AG20443 (cell line): ENCODE results near the gene DPP4.
"Not testable (repeated sequence)": the region's sequence is repeated elsewhere in the genome, so short reads cannot be mapped to it uniquely, and the experiment has no call there.

Experiments used
- DNase-seq: peaks from one replicate; pipeline ENCODE4 v3.0.0; 2012; ENCODE audit warnings: low spot score, mixed read lengths

The DPP4 gene

GRCh38 chr2:162057426-162057825 lies 16.6 kb downstream of the DPP4 start:
- no peak for DNase-seq

- DNase-seq = no peak
Observed at GRCh38 chr2:162056796-162057399, 17.1 kb downstream of the DPP4 start.

GRCh38 chr2:162053808-162054155 lies 20.2 kb downstream of the DPP4 start:
- no peak for DNase-seq

- DNase-seq = no peak
Observed at GRCh38 chr2:162053066-162053807, 20.8 kb downstream of the DPP4 start.

GRCh38 chr2:162050513-162050961 lies 23.5 kb downstream of the DPP4 start:
- DNase-seq = no peak

- not testable (repeated sequence) for DNase-seq
Observed at GRCh38 chr2:162049089-162049488, 24.9 kb downstream of the DPP4 start.

GRCh38 chr2:162044586-162044985 lies 29.4 kb downstream of the DPP4 start:
- no peak for DNase-seq

GRCh38 chr2:162043132-162043531 lies 30.9 kb downstream of the DPP4 start:
- DNase-seq = no peak

- DNase-seq = peak; percentile 19
Observed at GRCh38 chr2:162041485-162041884, 32.5 kb downstream of the DPP4 start.

GRCh38 chr2:162038725-162039124 lies 35.3 kb downstream of the DPP4 start:
- no peak for DNase-seq

- DNase-seq = no peak
Observed at GRCh38 chr2:162037886-162038285, 36.1 kb downstream of the DPP4 start.

- no peak for DNase-seq
Observed at GRCh38 chr2:162037028-162037795, 36.8 kb downstream of the DPP4 start.

GRCh38 chr2:162035981-162036380 lies 38.0 kb downstream of the DPP4 start:
- no peak for DNase-seq

GRCh38 chr2:162030363-162031190 lies 43.4 kb downstream of the DPP4 start:
- no peak for DNase-seq

GRCh38 chr2:162029287-162029901 lies 44.6 kb downstream of the DPP4 start:
- peak; percentile 76 for DNase-seq

- no peak for DNase-seq
Observed at GRCh38 chr2:162028511-162028910, 45.5 kb downstream of the DPP4 start.

GRCh38 chr2:162025121-162025911 lies 48.7 kb downstream of the DPP4 start:
- peak; percentile 83 for DNase-seq

GRCh38 chr2:162022290-162022945 lies 51.6 kb downstream of the DPP4 start:
- DNase-seq = no peak

GRCh38 chr2:162021516-162022058 lies 52.4 kb downstream of the DPP4 start:
- no peak for DNase-seq

GRCh38 chr2:162018530-162018929 lies 55.5 kb downstream of the DPP4 start:
- DNase-seq = no peak
